ENCODE data around the gene ZMYM4. TPM values are rescaled to one million over a fixed set of nuclear protein-coding genes. Genes with fewer than 3 reads are reported as not detected.

ZMYM4 gene
- total RNA-seq, 1 experiment from 2014 or later: 66.0 TPM

DNA sequence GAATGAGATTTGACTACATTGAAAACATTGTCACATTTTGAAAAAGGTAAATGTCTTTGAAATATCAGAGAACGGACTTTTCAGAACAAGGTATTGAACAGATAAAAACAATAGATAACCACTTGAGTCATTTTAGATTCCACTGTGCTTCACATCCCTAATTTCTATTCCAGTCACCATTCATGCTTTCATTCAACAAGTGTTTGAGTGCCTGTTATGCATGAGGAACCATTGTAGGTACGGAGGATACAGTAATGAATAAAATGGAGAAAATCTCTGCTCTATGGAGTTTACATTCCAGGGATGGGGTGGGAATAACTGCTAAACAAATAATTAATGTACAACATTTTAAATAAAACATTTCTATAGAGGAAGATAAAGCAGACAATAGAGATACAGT lies 26.3 kb downstream of the ZMYM4 start:
- Histone ChIP-seq H2BK20ac (ENCODE audit: low read depth, low read length, poor library complexity, severe bottlenecking) (no peak overlapping the region), H4K8ac (replicated peaks; ENCODE audit: insufficient read length, low read depth, low read length) (no peak overlapping the region), H3K79me1 (ENCODE audit: insufficient read depth, low read depth, low read length, poor library complexity, severe bottlenecking) (peaks cover 13% of the 10 kb centered on the region), H3K79me2 (ENCODE audit: insufficient read depth, low read length) (no peaks in the 10 kb centered on the region; the same call in 1 of the 2 replicates), H3K4me2 (ENCODE audit: insufficient read depth, insufficient read length, low read length) (no peak overlapping the region), H3K4me1 (ENCODE audit: insufficient read depth, low read length) (no peaks in the 10 kb centered on the region), H2BK15ac (ENCODE audit: low read depth, low read length) (no peak overlapping the region), H3K23me2 (ENCODE audit: insufficient read length, low read depth, low read length, poor library complexity, severe bottlenecking) (no peaks in the 10 kb centered on the region), H3K27ac (ENCODE audit: insufficient read length, low read depth, low read length) (no peak overlapping the region), H2AFZ (ENCODE audit: low read length) (no peak overlapping the region), H2BK120ac (ENCODE audit: low read depth, low read length, poor library complexity, severe bottlenecking) (no peak overlapping the region), H2BK12ac (ENCODE audit: insufficient read length, low read depth, low read length) (no peak overlapping the region), H3K23ac (ENCODE audit: insufficient read length, low read depth, low read length) (no peak overlapping the region), H4K91ac (ENCODE audit: insufficient read length, low read depth, low read length) (no peak overlapping the region), H3K9me3 (ENCODE audit: control insufficient read depth, low read depth, low read length) (no peaks in the 10 kb centered on the region), H3K18ac (ENCODE audit: insufficient read length, low read depth, low read length) (no peak overlapping the region), H3K14ac (ENCODE audit: insufficient read depth, low read length) (no peak overlapping the region), H3T11ph (ENCODE audit: low read length) (no peak overlapping the region), H2BK5ac (ENCODE audit: insufficient read length, low read length) (no peak overlapping the region), H4K5ac (ENCODE audit: insufficient read length, low read depth, low read length) (no peak overlapping the region), H3K4ac (ENCODE audit: low read depth, low read length) (no peak overlapping the region), H3K56ac (ENCODE audit: insufficient read length, low read depth, low read length) (no peak overlapping the region), H2AK5ac (ENCODE audit: insufficient read length, low read length) (no peak overlapping the region), H3K27me3 (ENCODE audit: insufficient read depth, low read length) (no peaks in the 10 kb centered on the region), H4K20me1 (ENCODE audit: control insufficient read depth, insufficient read depth, insufficient read length) (no peaks in the 10 kb centered on the region), H3K9ac (ENCODE audit: extremely low read depth, insufficient read length, low read length) (no peak overlapping the region)
- H3K27me3 Mint-ChIP-seq (ENCODE audit: low read depth): no peaks in the 10 kb centered on the region
- H3K9me3 Mint-ChIP-seq: no peaks in the 10 kb centered on the region
- WGBS (ENCODE audit: extremely low coverage, insufficient read length, low lambda C conversion rate): no CpG with 5 or more reads among the region's 2 CpGs
- H3K4me1 Mint-ChIP-seq: peaks cover 2 to 3% of the 10 kb centered on the region in 2 experiments; a peak in 1 of 4 replicates
- no peak for DNase-seq
- no peak overlapping the region for H3K4me3 Mint-ChIP-seq
- peaks cover 9 to 41% (median 12%) of the 10 kb centered on the region in 3 experiments; a peak in 5 of 7 replicates for H3K36me3 Mint-ChIP-seq (ENCODE audit: insufficient read depth in 1 of 3, low read depth in 3 of 3)
- no peak for TF ChIP-seq CTCF (conservative IDR thresholded peaks at IDR 0.05)
- H3K27ac Mint-ChIP-seq: no peak overlapping the region

All from H9 (cell line).